Smooth muscle cell of the brain vasculature (primary cell): ENCODE results near the gene AQP5.

Experiments used
- DNase-seq: peaks from one replicate; pipeline ENCODE4 v3.0.0-alpha.2; 2012; ENCODE audit warnings: low read depth, low spot score

The AQP5 gene

GRCh38 chr12:49950273-49951251 lies 11.1 kb upstream of the AQP5 start, which contains the start of gene AQP2:
Gene AQP2, plus strand, starts transcription at chr12:49950737. Its CDS starts 94 bp downstream, at chr12:49950831.
- DNase-seq = no peak

- no peak for DNase-seq
These were observed 10.0 kb upstream of the AQP5 start for GRCh38 chr12:49951411-49952240.

GRCh38 chr12:49952391-49953055 lies 9.1 kb upstream of the AQP5 start:
- DNase-seq = no peak

GRCh38 chr12:49953151-49953550 lies 8.5 kb upstream of the AQP5 start:
- no peak for DNase-seq

- no peak for DNase-seq
These were observed 7.5 kb upstream of the AQP5 start for GRCh38 chr12:49953961-49954846.

- no peak for DNase-seq
These were observed 6.5 kb upstream of the AQP5 start for GRCh38 chr12:49954863-49955830.

GRCh38 chr12:49955899-49956662 lies 5.6 kb upstream of the AQP5 start:
- no peak for DNase-seq

GRCh38 chr12:49956663-49957569 lies 4.8 kb upstream of the AQP5 start:
- DNase-seq = no peak

GRCh38 chr12:49957570-49957967 lies 4.1 kb upstream of the AQP5 start:
- no peak for DNase-seq

- no peak for DNase-seq
These were observed 1.8 kb upstream of the AQP5 start for GRCh38 chr12:49959685-49960473.

GRCh38 chr12:49960474-49961110 lies 1.1 kb upstream of the AQP5 start:
- DNase-seq = no peak

GRCh38 chr12:49961993-49962764 lies 507 bp downstream of the AQP5 start:
- no peak for DNase-seq

- DNase-seq = no peak
These were observed 1.4 kb downstream of the AQP5 start for GRCh38 chr12:49962861-49963765.

- no peak for DNase-seq
These were observed 2.5 kb downstream of the AQP5 start for GRCh38 chr12:49963976-49964815.
